ENCODE results near the gene EP400. TPM values are rescaled to one million over a fixed set of nuclear protein-coding genes. Genes with fewer than 3 reads are reported as not detected.
"Not testable (repeated sequence)": the region's sequence is repeated elsewhere in the genome, so short reads cannot be mapped to it uniquely, and the experiment has no call there.

The EP400 gene
- total RNA-seq, 1 donor from 2014 or later = 35.9 TPM

GRCh38 chr12:132095520-132096409 lies 146.0 kb downstream of the EP400 start:
- Mint-ChIP-seq H3K4me1 (ENCODE audit: low read depth) (no peaks in the 10 kb centered on the region), H3K9me3 (ENCODE audit: low read depth) (no peaks in the 10 kb centered on the region), H3K4me3 (ENCODE audit: unreplicated experiment) (no peak overlapping the region), H3K27ac (ENCODE audit: unreplicated experiment) (no peak overlapping the region), H3K27me3 (ENCODE audit: low read depth) (no peaks in the 10 kb centered on the region), H3K36me3 (ENCODE audit: low read depth) (peaks cover 17% of the 10 kb centered on the region)
- DNase-seq (ENCODE audit: low spot score) = no peak
- no peak for TF ChIP-seq CTCF (IDR thresholded peaks at IDR 0.05)

GRCh38 chr12:132099739-132100138 lies 150.0 kb downstream of the EP400 start:
- Mint-ChIP-seq H3K4me3 (ENCODE audit: unreplicated experiment) (no peak overlapping the region), H3K9me3 (ENCODE audit: low read depth) (no peaks in the 10 kb centered on the region), H3K27me3 (ENCODE audit: low read depth) (no peaks in the 10 kb centered on the region), H3K27ac (ENCODE audit: unreplicated experiment) (no peak overlapping the region), H3K4me1 (ENCODE audit: low read depth) (no peaks in the 10 kb centered on the region), H3K36me3 (ENCODE audit: low read depth) (peaks cover 19% of the 10 kb centered on the region)
- DNase-seq (ENCODE audit: low spot score) = no peak
- no peak for TF ChIP-seq CTCF (IDR thresholded peaks at IDR 0.05)

GRCh38 chr12:132100306-132101065 lies 150.7 kb downstream of the EP400 start:
- no peak for TF ChIP-seq CTCF (IDR thresholded peaks at IDR 0.05)
- Mint-ChIP-seq H3K4me1 (ENCODE audit: low read depth) (no peaks in the 10 kb centered on the region), H3K9me3 (ENCODE audit: low read depth) (no peaks in the 10 kb centered on the region), H3K27ac (ENCODE audit: unreplicated experiment) (no peak overlapping the region), H3K27me3 (ENCODE audit: low read depth) (no peaks in the 10 kb centered on the region), H3K4me3 (ENCODE audit: unreplicated experiment) (no peak overlapping the region), H3K36me3 (ENCODE audit: low read depth) (peaks cover 22% of the 10 kb centered on the region)
- DNase-seq (ENCODE audit: low spot score) = no peak

- Mint-ChIP-seq H3K4me3 (ENCODE audit: unreplicated experiment) (no peak overlapping the region), H3K4me1 (ENCODE audit: low read depth) (peaks cover 5% of the 10 kb centered on the region), H3K9me3 (ENCODE audit: low read depth) (no peaks in the 10 kb centered on the region), H3K27ac (ENCODE audit: unreplicated experiment) (no peak overlapping the region), H3K27me3 (ENCODE audit: low read depth) (no peaks in the 10 kb centered on the region), H3K36me3 (ENCODE audit: low read depth) (peaks cover 18% of the 10 kb centered on the region)
- no peak for DNase-seq (ENCODE audit: low spot score)
- TF ChIP-seq CTCF (IDR thresholded peaks at IDR 0.05) = no peak
Observed at GRCh38 chr12:132102297-132102696, 152.6 kb downstream of the EP400 start.

GRCh38 chr12:132103072-132103471 lies 153.3 kb downstream of the EP400 start:
- not testable (repeated sequence) for H3K4me3 Mint-ChIP-seq (ENCODE audit: unreplicated experiment); H3K9me3 Mint-ChIP-seq (ENCODE audit: low read depth); DNase-seq (ENCODE audit: low spot score); H3K27me3 Mint-ChIP-seq (ENCODE audit: low read depth); H3K27ac Mint-ChIP-seq (ENCODE audit: unreplicated experiment); H3K4me1 Mint-ChIP-seq (ENCODE audit: low read depth)
- peaks cover 18% of the 10 kb centered on the region for H3K36me3 Mint-ChIP-seq (ENCODE audit: low read depth)

All from chondrocyte (in vitro differentiated cells).